IMR-90 (cell line): ENCODE data around the gene MICAL2. TPM values are rescaled to one million over a fixed set of nuclear protein-coding genes. Genes with fewer than 3 reads are reported as not detected.

ENCODE experiments used
- ATAC-seq: fragments of 200-7000 bp; cut with Tn5 transposase; 2 replicates; pipeline ENCODE4 v1.9.1; 2020; ENCODE audit warnings: low read depth, mild to moderate bottlenecking, moderate library complexity
- BruUV-seq: library from RNA; stranded (reverse); fragments of 400-500 nt; replicated peaks from 2 replicates; lab custom pipeline; 2021; lab: Mats Ljungman, UMichigan
- CTCF ChIA-PET: fragments of 300-600 bp; formaldehyde crosslinking; extraction: SDS; loops from one replicate; lab custom pipeline; 2021; ENCODE audit warnings: antibody characterized with exemption; lab: Yijun Ruan, JAX
- POLR2A ChIA-PET: fragments of 300-600 bp; sonication (Branson Sonifier 250); formaldehyde crosslinking; loops from one replicate; lab custom pipeline; 2022; ENCODE audit warnings: antibody characterized with exemption; ENCODE audit not compliant: unreplicated experiment; lab: Charles Lee
- DNase-seq: peaks from one replicate; pipeline ENCODE4 v3.0.0; 2013
- H2AFZ ChIP-seq: replicated peaks from 2 replicates; pipeline ENCODE3; 2013; ENCODE audit warnings: low read length, mild to moderate bottlenecking; ENCODE audit not compliant: poor library complexity
- H2AK5ac ChIP-seq: 2 replicates; pipeline ENCODE4 v1.6.1; 2013; ENCODE audit warnings: low read depth, low read length, inconsistent platforms
- H2AK9ac ChIP-seq: replicated peaks from 2 replicates; pipeline ENCODE3; 2013; ENCODE audit warnings: mild to moderate bottlenecking, low read depth, low read length, moderate library complexity; ENCODE audit not compliant: poor library complexity
- H2BK120ac ChIP-seq: 2 replicates; pipeline ENCODE4 v1.6.1; 2013; ENCODE audit warnings: low read depth, low read length, inconsistent platforms
- H2BK15ac ChIP-seq: 3 replicates; pipeline ENCODE4 v1.6.1; 2013; ENCODE audit warnings: low read depth, low read length, inconsistent platforms
- H2BK20ac ChIP-seq: 2 replicates; pipeline ENCODE4 v1.6.1; 2013; ENCODE audit warnings: low read depth, mild to moderate bottlenecking, inconsistent platforms, low read length, moderate library complexity
- H2BK5ac ChIP-seq: 2 replicates; pipeline ENCODE4 v1.6.1; 2013; ENCODE audit warnings: mild to moderate bottlenecking, low read depth, low read length, inconsistent platforms; ENCODE audit not compliant: poor library complexity, severe bottlenecking
- H3K14ac ChIP-seq: replicated peaks from 2 replicates; pipeline ENCODE4 v1.6.1; 2013; ENCODE audit warnings: low read depth, low read length, inconsistent platforms
- H3K18ac ChIP-seq: 2 replicates; pipeline ENCODE4 v1.6.1; 2013; ENCODE audit warnings: low read depth, low read length, control low read depth
- H3K23ac ChIP-seq: 2 replicates; pipeline ENCODE4 v1.6.1; 2013; ENCODE audit warnings: low read depth, low read length, inconsistent platforms
- H3K27ac ChIP-seq: 2 replicates; pipeline ENCODE4 v1.5.1; 2013; ENCODE audit warnings: mild to moderate bottlenecking, control low read depth, low read length; ENCODE audit not compliant: insufficient read depth
- H3K27me3 ChIP-seq: 2 replicates; pipeline ENCODE4 v1.6.1; 2013; ENCODE audit warnings: low read length; ENCODE audit not compliant: control insufficient read depth, insufficient read depth
- H3K36me3 ChIP-seq: 2 replicates; pipeline ENCODE4 v1.6.1; 2013; ENCODE audit warnings: low read length, mixed read lengths; ENCODE audit not compliant: control insufficient read depth, insufficient read depth
- H3K4ac ChIP-seq: 2 replicates; pipeline ENCODE4 v1.6.1; 2013; ENCODE audit warnings: low read depth, low read length, inconsistent platforms
- H3K4me1 ChIP-seq: 2 replicates; pipeline ENCODE4 v1.6.1; 2013; ENCODE audit warnings: low read length, mixed read lengths; ENCODE audit not compliant: control insufficient read depth, insufficient read depth
- H3K4me2 ChIP-seq: 2 replicates; pipeline ENCODE4 v1.6.1; 2013; ENCODE audit warnings: low read depth, mild to moderate bottlenecking, control low read depth, low read length, moderate library complexity
- H3K4me3 ChIP-seq: 2 replicates; pipeline ENCODE4 v1.5.1; 2013; ENCODE audit warnings: low read depth, mild to moderate bottlenecking, control low read depth, low read length, moderate library complexity; ENCODE audit not compliant: insufficient read depth
- H3K56ac ChIP-seq: 2 replicates; pipeline ENCODE4 v1.6.1; 2013; ENCODE audit warnings: low read length, inconsistent platforms; ENCODE audit not compliant: insufficient read depth; ENCODE audit errors: extremely low read depth
- H3K79me1 ChIP-seq, 2 experiments: 2 replicates each; pipeline ENCODE4 v1.6.1; 2013; ENCODE audit warnings: low read length in 2 of 2, inconsistent platforms in 1 of 2, low read depth in 1 of 2
- H3K9ac ChIP-seq: 2 replicates; pipeline ENCODE4 v1.6.1; 2013; ENCODE audit warnings: low read depth, low read length, control low read depth
- H3K9me1 ChIP-seq: 2 replicates; pipeline ENCODE4 v1.6.1; 2013; ENCODE audit warnings: low read length, inconsistent platforms; ENCODE audit not compliant: insufficient read depth
- H3K9me3 ChIP-seq: 2 replicates; pipeline ENCODE4 v1.6.1; 2013; ENCODE audit warnings: low read length; ENCODE audit not compliant: control insufficient read depth, insufficient read depth
- H4K20me1 ChIP-seq: 2 replicates; pipeline ENCODE4 v1.6.1; 2013; ENCODE audit warnings: low read length, inconsistent platforms; ENCODE audit not compliant: insufficient read depth
- H4K5ac ChIP-seq: 2 replicates; pipeline ENCODE4 v1.6.1; 2013; ENCODE audit warnings: mild to moderate bottlenecking, low read depth, low read length, control low read depth
- H4K8ac ChIP-seq, 2 experiments: 2 replicates each; pipeline ENCODE4 v1.6.1; 2013; ENCODE audit warnings: low read depth in 2 of 2, low read length in 2 of 2, control low read depth in 1 of 2, inconsistent platforms in 1 of 2
- H4K91ac ChIP-seq: 2 replicates; pipeline ENCODE4 v1.6.1; 2013; ENCODE audit warnings: low read depth, low read length, inconsistent platforms; ENCODE audit not compliant: insufficient read depth
- BHLHE40 ChIP-seq: fragments of 150-350 bp; IDR thresholded peaks from 2 replicates; pipeline ENCODE4 v1.6.1; 2016; ENCODE audit warnings: mild to moderate bottlenecking, low read depth, low read length
- CEBPB ChIP-seq: IDR thresholded peaks from 2 replicates; pipeline ENCODE4 v1.6.1; 2012; ENCODE audit warnings: low read depth, low read length, improper control_type of control experiment
- CHD1 ChIP-seq: IDR thresholded peaks from 2 replicates; pipeline ENCODE4 v1.6.1; 2012; ENCODE audit warnings: low read depth, low read length, improper control_type of control experiment
- CTCF ChIP-seq: conservative IDR thresholded peaks from 2 replicates; pipeline ENCODE4 v1.5.1; 2012; ENCODE audit warnings: mild to moderate bottlenecking, low read depth, low read length, improper control_type of control experiment
- ELK1 ChIP-seq: fragments of 150-350 bp; IDR thresholded peaks from 2 replicates; pipeline ENCODE4 v1.6.1; 2016; ENCODE audit warnings: low read depth, mild to moderate bottlenecking, low read length, moderate library complexity, borderline replicate concordance
- FOS ChIP-seq: fragments of 150-350 bp; IDR thresholded peaks from 2 replicates; pipeline ENCODE4 v1.6.1; 2016; ENCODE audit warnings: low read depth, low read length
- MAFK ChIP-seq: IDR thresholded peaks from 2 replicates; pipeline ENCODE4 v1.6.1; 2012; ENCODE audit warnings: low read depth, low read length, improper control_type of control experiment
- MAZ ChIP-seq: IDR thresholded peaks from 2 replicates; pipeline ENCODE4 v1.6.1; 2012; ENCODE audit warnings: low read depth, mild to moderate bottlenecking, low read length, improper control_type of control experiment, moderate library complexity, borderline replicate concordance
- NFE2L2 ChIP-seq: fragments of 150-350 bp; IDR thresholded peaks from 2 replicates; pipeline ENCODE4 v1.6.1; 2016; ENCODE audit warnings: low read depth, mild to moderate bottlenecking, low read length
- POLR2A ChIP-seq: IDR thresholded peaks from 2 replicates; pipeline ENCODE4 v1.6.1; 2012; ENCODE audit warnings: mild to moderate bottlenecking, low read depth, low read length
- RCOR1 ChIP-seq: IDR thresholded peaks from 2 replicates; pipeline ENCODE4 v1.6.1; 2012; ENCODE audit warnings: mild to moderate bottlenecking, low read length, improper control_type of control experiment; ENCODE audit not compliant: insufficient replicate concordance
- RFX5 ChIP-seq: IDR thresholded peaks from 2 replicates; pipeline ENCODE4 v1.8.0; 2012; ENCODE audit warnings: low read depth, mild to moderate bottlenecking, low read length, moderate library complexity
- WGBS, 2 experiments: methylation state at CpG; one replicate each; pipeline versions ENCODE4 v1.1.5 to v1.1.7; 2013; ENCODE audit warnings: missing lambda C conversion rate in 2 of 2; ENCODE audit not compliant: insufficient read length in 1 of 2; ENCODE audit errors: extremely low coverage in 2 of 2; 5-methylcytosine and 5-hydroxymethylcytosine counted together
- dilution Hi-C: fragments of 300-500 bp; cut with HindIII; formaldehyde crosslinking; loops from one replicate; pipeline ENCODE4 v1.14.3; 2018; ENCODE audit warnings: low sequenced_read_pairs; ENCODE audit not compliant: unreplicated experiment
- in situ Hi-C: fragments of 300-500 bp; cut with MboI; formaldehyde crosslinking; loops from 3 replicates; pipeline ENCODE4 v1.14.3; 2019; ENCODE audit warnings: low sequenced_read_pairs, inconsistent platforms, mixed read lengths
- intact Hi-C: fragments of 100-400 bp; cut with micrococcal nuclease; formaldehyde crosslinking; loops from 2 replicates; pipeline ENCODE4 v1.10.0; 2022
- polyA plus RNA-seq, 3 experiments: library from polyadenylated mRNA; depleted of rRNA; stranded (reverse); fragments of >200 nt; gene quantifications; 2 replicates each; pipeline ENCODE4 v1.2.3, GENCODE V29; 2012; ENCODE audit warnings: low replicate concordance in 1 of 3
- total RNA-seq: library from RNA; depleted of rRNA; stranded (reverse); fragments of >200 nt; gene quantifications from 2 replicates; pipeline ENCODE4 v1.2.3, GENCODE V29; 2012

Gene MICAL2
- total and polyA plus RNA-seq, 2 of the 4 experiments (the other 2 are of a cell fraction): 170 to 336 TPM

- Histone ChIP-seq H3K9me3 (no peaks in the 10 kb centered on the region), H3K4ac (peak overlapping the region; percentile 24; the same call in 1 of the 2 replicates), H3K4me2 (no peak overlapping the region), H2BK20ac (no peak overlapping the region), H3K4me3 (no peak overlapping the region), H3K4me1 (peaks cover 22% of the 10 kb centered on the region), H3K36me3 (peaks cover 6% of the 10 kb centered on the region; the same call in 1 of the 2 replicates), H2BK5ac (no peak overlapping the region), H4K5ac (no peak overlapping the region), H2AK9ac (no peak overlapping the region), H3K9me1 (peaks cover 32% of the 10 kb centered on the region), H2BK15ac (no peak overlapping the region), H3K79me1 (peaks cover 30 to 88% of the 10 kb centered on the region in 2 experiments), H3K56ac (no peak overlapping the region), H3K18ac (no peak overlapping the region), H4K20me1 (no peaks in the 10 kb centered on the region), H3K27ac (no peak overlapping the region), H3K9ac (no peak overlapping the region), H4K8ac (no peak overlapping the region), H2AK5ac (0 out of 2 replicates have a peak overlapping the region, but pooled peaks have one; percentile 16), H3K27me3 (no peaks in the 10 kb centered on the region), H2AFZ (no peak overlapping the region), H3K23ac (peak overlapping the region; percentile 24; the same call in 1 of the 2 replicates), H2BK120ac (no peak overlapping the region), H3K14ac (peak overlapping the region; percentile 13; the same call in 1 of the 2 replicates), H4K91ac (no peak overlapping the region)
- ChIA-PET POLR2A (no interaction called here), CTCF (no interaction called here)
- no TSS peak for BruUV-seq
- ATAC-seq (no peak), DNase-seq (no peak)
- 100% methylated on average over 3 of the region's 8 CpGs; no CpG with 5 or more reads in 1 of the 2 experiments for WGBS, 2 experiments
- dilution Hi-C loops: no loop called here
- in situ Hi-C loops: no loop called here
- no peak for TF ChIP-seq BHLHE40
- TF ChIP-seq MAZ: no peak
- no peak for TF ChIP-seq FOS
- no peak for TF ChIP-seq POLR2A
- TF ChIP-seq CEBPB: no peak
- no peak for TF ChIP-seq ELK1
- no peak for TF ChIP-seq RFX5
- no peak for TF ChIP-seq MAFK
- no peak for TF ChIP-seq NFE2L2
- no peak for TF ChIP-seq CTCF
- TF ChIP-seq CHD1: no peak
- no peak for TF ChIP-seq RCOR1
- intact Hi-C loops: no loop called here
Observed at GRCh38 chr11:12192794-12193514, 82.6 kb downstream of the MICAL2 start.
